ENCODE results near the gene PDZRN4.

The PDZRN4 gene

DNA sequence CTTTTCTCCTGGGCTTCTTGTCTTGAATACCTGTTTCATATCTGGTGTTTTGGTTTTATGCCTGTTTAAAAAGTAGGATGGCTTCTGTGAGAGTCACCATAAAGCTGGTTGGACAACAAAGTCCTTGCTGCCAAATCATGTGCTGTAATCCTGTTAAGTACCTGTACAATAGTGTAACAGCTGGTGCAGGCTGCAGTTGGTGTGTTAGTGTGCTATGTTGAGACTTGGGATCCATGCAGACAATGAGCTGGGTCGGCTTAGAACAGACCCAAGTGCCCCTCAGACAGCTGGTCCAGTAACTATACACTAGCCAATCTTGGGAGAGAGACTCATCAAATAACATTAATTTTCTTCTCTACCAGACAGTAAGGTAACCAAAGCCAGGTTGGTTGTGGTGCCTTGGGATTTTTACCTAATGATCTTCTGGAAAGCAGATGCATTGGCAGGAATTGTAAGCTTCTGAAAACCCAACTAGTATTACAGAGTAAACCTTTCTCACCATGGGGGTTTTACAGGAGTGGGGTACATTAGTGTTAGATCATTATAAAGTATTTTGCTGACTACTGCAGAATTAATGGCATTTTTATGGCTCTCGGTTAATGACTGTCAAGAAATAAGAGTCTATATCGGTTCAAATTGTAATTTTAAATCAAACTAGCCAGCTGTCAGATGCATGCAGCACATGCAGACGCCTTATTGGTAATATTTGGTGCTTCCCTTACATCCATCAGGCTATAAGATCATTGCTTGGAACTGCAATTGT, 231.2 kb downstream of the PDZRN4 start:
- Mint-ChIP-seq H3K4me1 (no peaks in the 10 kb centered on the region), H3K9me3 (no peaks in the 10 kb centered on the region), H3K36me3 (ENCODE audit: insufficient read depth) (no peaks in the 10 kb centered on the region), H3K27me3 (no peaks in the 10 kb centered on the region), H3K27ac (ENCODE audit: low read depth) (no peak overlapping the region), H3K4me3 (no peak overlapping the region)
- DNase-seq (ENCODE audit: low spot score in 2 of 2) (no peak), ATAC-seq (replicated peaks; ENCODE audit: extremely low read depth, poor library complexity, severe bottlenecking) (no peak)

DNA sequence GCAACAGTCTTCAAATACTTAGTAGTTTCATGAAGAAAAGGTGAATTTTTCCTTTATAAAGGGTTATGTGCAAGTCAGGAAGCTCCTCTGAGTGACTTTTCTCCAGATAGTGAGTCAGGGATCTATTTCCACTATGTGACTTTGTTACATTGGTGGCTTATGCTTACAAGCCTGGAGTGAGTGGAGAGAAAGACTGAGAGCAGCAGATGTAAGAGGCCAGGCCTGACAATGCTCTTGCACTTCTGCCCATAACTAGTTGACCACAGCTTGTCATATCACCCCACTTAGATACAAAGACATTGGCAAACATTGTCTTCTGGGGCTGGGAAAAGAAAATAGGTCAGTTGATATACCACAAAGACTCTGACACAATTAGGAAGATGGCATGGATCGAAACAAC, 236.5 kb downstream of the PDZRN4 start:
- Mint-ChIP-seq H3K36me3 (ENCODE audit: insufficient read depth) (no peaks in the 10 kb centered on the region), H3K9me3 (peaks cover 6% of the 10 kb centered on the region), H3K27me3 (no peaks in the 10 kb centered on the region), H3K4me1 (no peaks in the 10 kb centered on the region), H3K4me3 (no peak overlapping the region), H3K27ac (ENCODE audit: low read depth) (no peak overlapping the region)
- DNase-seq (ENCODE audit: low spot score in 2 of 2), result no peak
- no peak for ATAC-seq (replicated peaks; ENCODE audit: extremely low read depth, poor library complexity, severe bottlenecking)

DNA sequence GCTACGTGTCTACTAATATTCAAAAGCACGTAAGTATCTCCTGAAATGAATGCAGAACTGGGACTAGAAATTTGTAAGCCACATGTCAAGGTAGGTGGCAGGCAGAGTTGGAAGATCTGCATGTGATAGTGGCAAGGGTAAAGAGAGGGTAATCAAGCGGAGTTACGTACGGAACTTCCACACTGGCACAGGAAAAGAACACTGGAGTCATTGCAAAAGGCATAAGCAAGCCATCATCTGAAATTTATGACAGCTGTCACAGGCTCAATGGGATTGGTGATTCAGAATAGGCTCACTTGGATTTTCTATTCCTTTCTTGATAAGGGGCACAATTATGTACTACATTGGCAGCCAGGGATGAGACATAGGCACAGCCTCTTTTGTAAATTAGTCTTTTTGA, 245.3 kb downstream of the PDZRN4 start:
- no peaks in the 10 kb centered on the region for H3K27me3 Mint-ChIP-seq
- no peaks in the 10 kb centered on the region for H3K4me1 Mint-ChIP-seq
- H3K4me3 Mint-ChIP-seq, result no peak overlapping the region
- ATAC-seq (replicated peaks; ENCODE audit: extremely low read depth, poor library complexity, severe bottlenecking) (no peak), DNase-seq (ENCODE audit: low spot score in 2 of 2) (no peak)
- peaks cover 8% of the 10 kb centered on the region for H3K9me3 Mint-ChIP-seq
- no peaks in the 10 kb centered on the region for H3K36me3 Mint-ChIP-seq (ENCODE audit: insufficient read depth)
- H3K27ac Mint-ChIP-seq (ENCODE audit: low read depth), result no peak overlapping the region

GRCh38 chr12:41436076-41436475, 248.0 kb downstream of the PDZRN4 start:
- Mint-ChIP-seq H3K4me3 (no peak overlapping the region), H3K27ac (ENCODE audit: low read depth) (no peak overlapping the region), H3K36me3 (ENCODE audit: insufficient read depth) (no peaks in the 10 kb centered on the region), H3K4me1 (no peaks in the 10 kb centered on the region), H3K9me3 (peaks cover 5% of the 10 kb centered on the region), H3K27me3 (no peaks in the 10 kb centered on the region)
- DNase-seq (ENCODE audit: low spot score in 2 of 2), result no peak
- ATAC-seq (replicated peaks; ENCODE audit: extremely low read depth, poor library complexity, severe bottlenecking), result no peak

DNA sequence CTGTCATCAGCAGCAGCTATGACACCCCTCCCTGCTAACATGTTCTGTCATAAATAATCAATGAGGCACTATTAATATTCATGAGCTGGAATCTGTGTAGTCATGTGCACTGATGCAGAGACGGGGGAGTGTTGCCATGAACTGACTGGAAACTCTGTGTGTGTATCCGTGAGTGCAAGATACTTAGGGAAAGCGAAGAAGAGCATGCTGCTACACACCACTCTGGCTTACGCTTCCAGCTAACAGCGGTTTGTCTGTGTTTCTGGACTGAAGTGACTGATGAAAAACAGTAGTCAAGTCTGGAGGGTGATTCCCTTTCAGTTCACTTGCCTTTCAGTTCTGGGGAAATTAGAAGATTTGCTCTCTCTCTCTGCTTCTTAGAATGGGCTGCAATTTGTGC, 249.4 kb downstream of the PDZRN4 start:
- H3K9me3 Mint-ChIP-seq, result peaks cover 2% of the 10 kb centered on the region
- H3K27me3 Mint-ChIP-seq, result no peaks in the 10 kb centered on the region
- ATAC-seq (replicated peaks; ENCODE audit: extremely low read depth, poor library complexity, severe bottlenecking) (no peak), DNase-seq (ENCODE audit: low spot score in 2 of 2) (no peak)
- no peak overlapping the region for H3K27ac Mint-ChIP-seq (ENCODE audit: low read depth)
- no peak overlapping the region for H3K4me3 Mint-ChIP-seq
- H3K36me3 Mint-ChIP-seq (ENCODE audit: insufficient read depth), result no peaks in the 10 kb centered on the region
- no peaks in the 10 kb centered on the region for H3K4me1 Mint-ChIP-seq

- Mint-ChIP-seq H3K4me3 (no peak overlapping the region), H3K4me1 (no peaks in the 10 kb centered on the region), H3K36me3 (ENCODE audit: insufficient read depth) (no peaks in the 10 kb centered on the region), H3K27me3 (no peaks in the 10 kb centered on the region), H3K9me3 (no peaks in the 10 kb centered on the region), H3K27ac (ENCODE audit: low read depth) (no peak overlapping the region)
- DNase-seq (ENCODE audit: low spot score in 2 of 2) (no peak), ATAC-seq (replicated peaks; ENCODE audit: extremely low read depth, poor library complexity, severe bottlenecking) (no peak)
Observed at GRCh38 chr12:41438854-41439541, 250.9 kb downstream of the PDZRN4 start.

DNA sequence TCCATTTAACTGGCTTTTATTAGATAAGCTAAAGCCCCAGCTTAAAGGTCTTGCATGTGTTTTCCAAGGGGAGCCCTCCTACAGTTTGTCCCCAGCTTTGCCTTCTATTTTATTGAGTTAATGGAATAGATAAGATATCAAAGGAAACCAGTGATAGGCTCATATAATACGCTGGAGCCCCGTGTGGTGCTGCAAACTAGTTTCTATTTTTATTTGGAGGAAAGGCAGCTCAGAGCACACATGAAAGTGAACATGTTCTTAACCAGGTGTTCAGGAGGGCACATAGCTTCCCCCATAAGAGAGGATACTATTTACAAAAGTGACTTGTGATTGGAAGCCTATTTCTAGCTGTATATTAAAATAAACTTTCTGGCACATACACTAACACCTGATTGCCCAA, 251.7 kb downstream of the PDZRN4 start:
- Mint-ChIP-seq H3K9me3 (no peaks in the 10 kb centered on the region), H3K36me3 (ENCODE audit: insufficient read depth) (no peaks in the 10 kb centered on the region), H3K27me3 (no peaks in the 10 kb centered on the region), H3K4me1 (no peaks in the 10 kb centered on the region), H3K27ac (ENCODE audit: low read depth) (no peak overlapping the region), H3K4me3 (no peak overlapping the region)
- ATAC-seq (replicated peaks; ENCODE audit: extremely low read depth, poor library complexity, severe bottlenecking) (no peak), DNase-seq (ENCODE audit: low spot score in 2 of 2) (no peak)

DNA sequence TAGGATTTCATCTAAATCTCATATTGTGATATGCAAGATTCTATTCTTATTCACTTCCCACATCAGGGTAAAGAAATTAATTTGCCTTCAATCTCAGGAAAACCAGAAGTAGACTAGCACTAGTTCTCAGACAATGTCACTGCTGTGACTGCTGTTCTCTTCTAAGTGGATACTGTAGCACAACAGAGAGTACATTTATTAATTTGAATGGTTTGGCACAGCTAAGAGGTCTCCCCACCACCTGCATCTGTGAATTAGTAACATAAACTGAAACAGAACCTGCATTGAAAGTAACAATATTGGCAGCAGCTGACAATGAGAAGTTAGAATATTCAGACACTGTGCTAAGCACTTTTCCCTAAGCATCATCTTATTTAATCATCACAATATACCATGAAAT, 253.1 kb downstream of the PDZRN4 start:
- Mint-ChIP-seq H3K9me3 (no peaks in the 10 kb centered on the region), H3K27me3 (no peaks in the 10 kb centered on the region), H3K36me3 (ENCODE audit: insufficient read depth) (no peaks in the 10 kb centered on the region), H3K4me1 (no peaks in the 10 kb centered on the region), H3K27ac (ENCODE audit: low read depth) (no peak overlapping the region), H3K4me3 (no peak overlapping the region)
- DNase-seq (ENCODE audit: low spot score in 2 of 2), result no peak
- no peak for ATAC-seq (replicated peaks; ENCODE audit: extremely low read depth, poor library complexity, severe bottlenecking)

DNA sequence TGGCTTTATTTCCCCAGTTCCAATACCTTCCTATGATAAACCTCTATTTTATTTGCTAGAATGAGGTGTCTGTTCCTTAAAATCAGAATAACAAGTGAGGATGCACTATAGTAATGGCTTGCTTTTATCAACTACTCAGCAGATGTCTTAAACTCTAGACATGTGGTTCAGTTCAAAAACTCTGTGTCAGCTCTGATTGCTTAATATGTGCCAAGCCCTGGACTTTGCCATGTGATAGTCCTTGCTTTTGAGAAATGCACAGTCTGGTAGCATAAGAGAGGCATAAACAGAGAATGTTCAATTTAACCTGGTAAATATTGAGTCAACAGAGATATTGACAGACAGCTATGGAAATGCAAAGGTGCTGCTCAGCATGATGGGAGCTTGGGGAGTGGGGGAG, 254.8 kb downstream of the PDZRN4 start:
- Mint-ChIP-seq H3K36me3 (ENCODE audit: insufficient read depth) (no peaks in the 10 kb centered on the region), H3K27ac (ENCODE audit: low read depth) (no peak overlapping the region), H3K4me1 (no peaks in the 10 kb centered on the region), H3K9me3 (no peaks in the 10 kb centered on the region), H3K4me3 (no peak overlapping the region), H3K27me3 (no peaks in the 10 kb centered on the region)
- no peak for ATAC-seq (replicated peaks; ENCODE audit: extremely low read depth, poor library complexity, severe bottlenecking)
- DNase-seq (ENCODE audit: low spot score in 2 of 2), result no peak

DNA sequence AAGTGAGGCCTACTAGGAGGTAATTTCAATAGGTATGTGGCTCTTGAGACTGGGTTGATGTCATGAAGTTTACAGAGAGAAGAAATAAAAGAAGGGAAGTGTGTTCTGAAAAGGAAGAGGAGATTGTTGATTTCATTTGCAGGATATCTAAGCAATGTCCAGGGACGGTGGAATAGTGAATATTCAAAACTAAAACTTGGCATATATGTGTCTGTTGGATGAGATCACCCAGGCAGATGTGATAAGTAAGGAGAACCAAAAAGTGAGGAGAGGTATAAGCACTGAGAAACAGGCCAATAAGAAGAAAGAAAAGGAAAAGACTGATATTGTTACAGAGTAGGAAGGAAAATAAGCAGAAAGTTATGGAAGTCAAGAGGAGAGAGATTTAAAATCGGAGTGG, 255.6 kb downstream of the PDZRN4 start:
- H3K4me3 Mint-ChIP-seq, result no peak overlapping the region
- H3K27me3 Mint-ChIP-seq, result no peaks in the 10 kb centered on the region
- H3K27ac Mint-ChIP-seq (ENCODE audit: low read depth), result no peak overlapping the region
- ATAC-seq (replicated peaks; ENCODE audit: extremely low read depth, poor library complexity, severe bottlenecking) (no peak), DNase-seq (ENCODE audit: low spot score in 2 of 2) (no peak)
- H3K4me1 Mint-ChIP-seq, result no peaks in the 10 kb centered on the region
- H3K9me3 Mint-ChIP-seq, result no peaks in the 10 kb centered on the region
- H3K36me3 Mint-ChIP-seq (ENCODE audit: insufficient read depth), result no peaks in the 10 kb centered on the region

DNA sequence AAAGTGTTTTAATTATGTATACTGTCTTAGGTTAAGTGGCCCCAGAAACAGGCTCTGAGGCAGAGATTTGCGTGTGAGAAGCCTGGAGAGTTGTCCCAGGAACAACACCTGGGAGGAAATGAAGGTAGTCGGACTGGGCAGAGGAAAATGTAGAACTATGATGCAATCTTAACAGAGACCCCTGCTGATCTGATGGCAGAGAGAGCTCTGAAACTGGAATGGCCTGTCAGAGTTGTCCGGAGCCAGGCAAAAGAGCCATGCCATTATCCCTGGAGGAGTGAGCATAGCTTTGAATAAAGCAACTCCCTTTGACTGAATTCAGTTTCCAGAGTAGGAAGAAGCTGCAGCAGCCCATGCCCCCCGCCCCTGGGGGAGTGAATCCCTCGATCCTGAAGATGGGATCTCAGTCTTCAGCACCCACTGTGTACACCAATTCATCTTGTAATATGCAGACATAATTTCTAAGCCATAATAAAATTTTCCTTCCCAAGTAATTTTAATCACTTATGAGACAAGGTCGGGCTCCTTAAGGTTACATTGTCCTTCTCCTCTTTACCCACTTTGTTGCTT, 264.8 kb downstream of the PDZRN4 start:
- DNase-seq (ENCODE audit: low spot score in 2 of 2) (no peak), ATAC-seq (replicated peaks; ENCODE audit: extremely low read depth, poor library complexity, severe bottlenecking) (no peak)
- Mint-ChIP-seq H3K9me3 (no peaks in the 10 kb centered on the region), H3K27me3 (no peaks in the 10 kb centered on the region), H3K27ac (ENCODE audit: low read depth) (no peak overlapping the region), H3K4me1 (no peaks in the 10 kb centered on the region), H3K4me3 (no peak overlapping the region), H3K36me3 (ENCODE audit: insufficient read depth) (peaks cover 3% of the 10 kb centered on the region)

GRCh38 chr12:41453409-41453808, 265.3 kb downstream of the PDZRN4 start:
- DNase-seq (ENCODE audit: low spot score in 2 of 2), result no peak
- no peak overlapping the region for H3K27ac Mint-ChIP-seq (ENCODE audit: low read depth)
- ATAC-seq (replicated peaks; ENCODE audit: extremely low read depth, poor library complexity, severe bottlenecking), result no peak
- H3K4me1 Mint-ChIP-seq, result no peaks in the 10 kb centered on the region
- no peak overlapping the region for H3K4me3 Mint-ChIP-seq
- H3K36me3 Mint-ChIP-seq (ENCODE audit: insufficient read depth), result peaks cover 3% of the 10 kb centered on the region
- peaks cover under 1% of the 10 kb centered on the region for H3K9me3 Mint-ChIP-seq
- no peaks in the 10 kb centered on the region for H3K27me3 Mint-ChIP-seq

Measured in central memory CD8-positive, alpha-beta T cell (primary cell).